ENCODE data around the gene VSIG10L2. TPM values are rescaled to one million over a fixed set of nuclear protein-coding genes. Genes with fewer than 3 reads are reported as not detected.

Gene VSIG10L2
- total RNA-seq, 1 experiment from 2014 or later = not detected

- Histone ChIP-seq H3K27me3 (ENCODE audit: insufficient read depth, low read length) (no peaks in the 10 kb centered on the region), H3K79me2 (ENCODE audit: insufficient read depth, low read length) (no peaks in the 10 kb centered on the region), H3K4me1 (ENCODE audit: insufficient read depth, low read length) (no peaks in the 10 kb centered on the region), H3K23me2 (ENCODE audit: insufficient read length, low read depth, low read length, poor library complexity, severe bottlenecking) (no peaks in the 10 kb centered on the region), H4K91ac (ENCODE audit: insufficient read length, low read depth, low read length) (no peak overlapping the region), H3K18ac (ENCODE audit: insufficient read length, low read depth, low read length) (no peak overlapping the region), H2BK12ac (ENCODE audit: insufficient read length, low read depth, low read length) (no peak overlapping the region), H3K27ac (ENCODE audit: insufficient read length, low read depth, low read length) (no peak overlapping the region), H3K9me3 (ENCODE audit: control insufficient read depth, low read depth, low read length) (no peaks in the 10 kb centered on the region), H4K8ac (replicated peaks; ENCODE audit: insufficient read length, low read depth, low read length) (no peak overlapping the region), H3K56ac (ENCODE audit: insufficient read length, low read depth, low read length) (no peak overlapping the region), H2AFZ (ENCODE audit: low read length) (no peak overlapping the region), H4K20me1 (ENCODE audit: control insufficient read depth, insufficient read depth, insufficient read length) (no peaks in the 10 kb centered on the region), H3K23ac (ENCODE audit: insufficient read length, low read depth, low read length) (no peak overlapping the region), H2BK120ac (ENCODE audit: low read depth, low read length, poor library complexity, severe bottlenecking) (no peak overlapping the region), H3K79me1 (ENCODE audit: insufficient read depth, low read depth, low read length, poor library complexity, severe bottlenecking) (no peaks in the 10 kb centered on the region), H3K4me2 (ENCODE audit: insufficient read depth, insufficient read length, low read length) (no peak overlapping the region), H2BK20ac (ENCODE audit: low read depth, low read length, poor library complexity, severe bottlenecking) (no peak overlapping the region), H3K9ac (ENCODE audit: extremely low read depth, insufficient read length, low read length) (no peak overlapping the region), H3K4ac (ENCODE audit: low read depth, low read length) (no peak overlapping the region), H2BK5ac (ENCODE audit: insufficient read length, low read length) (no peak overlapping the region), H3K14ac (ENCODE audit: insufficient read depth, low read length) (no peak overlapping the region), H2AK5ac (ENCODE audit: insufficient read length, low read length) (no peak overlapping the region), H3T11ph (ENCODE audit: low read length) (no peak overlapping the region), H2BK15ac (ENCODE audit: low read depth, low read length) (no peak overlapping the region), H4K5ac (ENCODE audit: insufficient read length, low read depth, low read length) (no peak overlapping the region)
- TF ChIP-seq CTCF (conservative IDR thresholded peaks at IDR 0.05) = no peak
- no peaks in the 10 kb centered on the region for H3K9me3 Mint-ChIP-seq
- peaks cover 0 to 15% (median 0%) of the 10 kb centered on the region in 3 experiments; a peak in 4 of 7 replicates for H3K36me3 Mint-ChIP-seq (ENCODE audit: insufficient read depth in 1 of 3, low read depth in 3 of 3)
- H3K4me3 Mint-ChIP-seq = no peak overlapping the region
- H3K27me3 Mint-ChIP-seq (ENCODE audit: low read depth) = no peaks in the 10 kb centered on the region; the same call in 1 of the 2 replicates
- WGBS (ENCODE audit: extremely low coverage, insufficient read length, low lambda C conversion rate) = no CpG with 5 or more reads among the region's 2 CpGs
- no peak overlapping the region for H3K27ac Mint-ChIP-seq
- H3K4me1 Mint-ChIP-seq = peaks cover 8 to 12% of the 10 kb centered on the region in 2 experiments
- DNase-seq = no peak
Observed at GRCh38 chr11:125952559-125952958, 6.7 kb downstream of the VSIG10L2 start.

All from H9 (cell line).